Measurements from ENCODE around the gene FAM168A. TPM values are rescaled to one million over a fixed set of nuclear protein-coding genes. Genes with fewer than 3 reads are reported as not detected.

The FAM168A gene
- polyA plus RNA-seq, 1 donor (not counting 4 experiments of a cell fraction or from before 2014, with no cell fraction given) = 11.8 TPM

DNA sequence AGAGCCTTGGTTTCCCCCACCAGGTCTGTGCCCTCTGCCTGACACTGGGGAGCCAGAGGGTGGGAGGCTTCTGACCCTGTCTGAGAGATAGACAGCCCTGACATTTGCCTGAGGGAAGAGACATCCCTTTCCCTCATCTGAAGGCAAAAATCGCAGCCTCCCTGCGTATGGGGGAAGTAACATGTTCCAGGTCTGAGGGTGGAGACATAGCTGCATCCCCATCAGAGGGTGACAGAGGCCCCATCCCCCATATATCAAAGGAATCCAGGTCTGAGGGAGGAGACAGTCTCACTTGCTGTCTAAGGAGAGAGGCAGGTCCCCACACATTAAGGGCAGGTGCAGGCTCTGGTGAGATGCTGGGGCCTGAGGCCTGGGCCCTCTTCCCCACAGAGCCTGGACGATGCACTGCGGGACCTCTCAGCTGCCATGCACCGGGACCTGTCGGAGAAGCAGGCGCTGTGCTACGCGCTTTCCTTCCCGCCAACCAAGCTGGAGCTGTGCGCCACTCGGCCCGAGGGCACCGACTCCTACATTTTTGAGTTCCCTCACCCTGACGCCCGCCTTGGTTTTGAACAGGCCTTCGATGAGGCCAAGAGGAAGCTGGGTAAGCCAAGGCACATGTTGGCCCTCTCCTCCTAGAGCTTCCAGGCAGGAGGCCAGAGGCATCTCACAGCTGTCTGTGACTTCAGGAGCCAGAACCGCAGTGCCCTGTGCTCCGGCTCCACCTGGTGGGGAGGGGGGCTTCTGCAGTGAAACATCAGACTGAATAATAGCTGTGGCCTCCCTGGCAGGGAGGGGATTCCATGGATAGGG is 237.8 kb downstream of the FAM168A start:
- H3K4me1 ChIP-seq (ENCODE audit: control insufficient read depth, extremely low read depth, insufficient read depth, low read length) = no peaks in the 10 kb centered on the region
- peaks cover 0 to 7% of the 10 kb centered on the region in 2 experiments for H3K36me3 ChIP-seq (ENCODE audit: control insufficient read depth in 2 of 2, extremely low read depth in 1 of 2, insufficient read depth in 2 of 2, low read length in 2 of 2)
- dilution Hi-C loops (cut with MboI; ENCODE audit: extremely low pct_ligation_motif_present, low sequenced_read_pairs) = no loop called here
- no peak for FAIRE-seq
- no peak overlapping the region for H3K4me2 ChIP-seq (ENCODE audit: control insufficient read depth, extremely low read depth, insufficient read depth, low read depth, low read length)
- H3K9me1 ChIP-seq (ENCODE audit: control insufficient read depth, extremely low read depth, insufficient read depth, low read length) = no peaks in the 10 kb centered on the region
- H3K27ac ChIP-seq (ENCODE audit: control insufficient read depth, insufficient read depth, low read length) = no peak overlapping the region
- no peak for TF ChIP-seq EZH2 (IDR thresholded peaks at IDR 0.05; ENCODE audit: low read length)
- TF ChIP-seq, protein P1, sequence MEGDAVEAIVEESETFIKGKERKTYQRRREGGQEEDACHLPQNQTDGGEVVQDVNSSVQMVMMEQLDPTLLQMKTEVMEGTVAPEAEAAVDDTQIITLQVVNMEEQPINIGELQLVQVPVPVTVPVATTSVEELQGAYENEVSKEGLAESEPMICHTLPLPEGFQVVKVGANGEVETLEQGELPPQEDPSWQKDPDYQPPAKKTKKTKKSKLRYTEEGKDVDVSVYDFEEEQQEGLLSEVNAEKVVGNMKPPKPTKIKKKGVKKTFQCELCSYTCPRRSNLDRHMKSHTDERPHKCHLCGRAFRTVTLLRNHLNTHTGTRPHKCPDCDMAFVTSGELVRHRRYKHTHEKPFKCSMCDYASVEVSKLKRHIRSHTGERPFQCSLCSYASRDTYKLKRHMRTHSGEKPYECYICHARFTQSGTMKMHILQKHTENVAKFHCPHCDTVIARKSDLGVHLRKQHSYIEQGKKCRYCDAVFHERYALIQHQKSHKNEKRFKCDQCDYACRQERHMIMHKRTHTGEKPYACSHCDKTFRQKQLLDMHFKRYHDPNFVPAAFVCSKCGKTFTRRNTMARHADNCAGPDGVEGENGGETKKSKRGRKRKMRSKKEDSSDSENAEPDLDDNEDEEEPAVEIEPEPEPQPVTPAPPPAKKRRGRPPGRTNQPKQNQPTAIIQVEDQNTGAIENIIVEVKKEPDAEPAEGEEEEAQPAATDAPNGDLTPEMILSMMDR (optimal IDR thresholded peaks at IDR 0.05 in 1 of 3, IDR thresholded peaks at IDR 0.05 in 1 of 3, conservative IDR thresholded peaks at IDR 0.05 in 1 of 3; ENCODE audit: extremely low read depth in 1 of 3, insufficient read depth in 2 of 3, low read length in 3 of 3) = peak; percentile 17 to 57 (median 44)
- no peaks in the 10 kb centered on the region for H3K27me3 ChIP-seq (ENCODE audit: control insufficient read depth, extremely low read depth, insufficient read depth, low read length)
- no peaks in the 10 kb centered on the region for H4K20me1 ChIP-seq (ENCODE audit: control insufficient read depth, extremely low read depth, insufficient read depth, low read length)
- H3K4me3 ChIP-seq (ENCODE audit: control insufficient read depth in 2 of 3, extremely low read depth in 1 of 3, insufficient read depth in 2 of 3, low read depth in 1 of 3, low read length in 3 of 3) = no peak overlapping the region
- H3K9ac ChIP-seq (ENCODE audit: control insufficient read depth, extremely low read depth, insufficient read depth, low read length) = no peak overlapping the region
- H3K9me3 ChIP-seq (ENCODE audit: control insufficient read depth, low read depth, low read length) = no peaks in the 10 kb centered on the region
- no peak overlapping the region for H2AFZ ChIP-seq (ENCODE audit: control insufficient read depth, low read length)
- H3K79me2 ChIP-seq (ENCODE audit: control insufficient read depth, insufficient read depth, low read length) = no peaks in the 10 kb centered on the region
- no peak for DNase-seq (ENCODE audit: low read depth, low spot score)

DNA sequence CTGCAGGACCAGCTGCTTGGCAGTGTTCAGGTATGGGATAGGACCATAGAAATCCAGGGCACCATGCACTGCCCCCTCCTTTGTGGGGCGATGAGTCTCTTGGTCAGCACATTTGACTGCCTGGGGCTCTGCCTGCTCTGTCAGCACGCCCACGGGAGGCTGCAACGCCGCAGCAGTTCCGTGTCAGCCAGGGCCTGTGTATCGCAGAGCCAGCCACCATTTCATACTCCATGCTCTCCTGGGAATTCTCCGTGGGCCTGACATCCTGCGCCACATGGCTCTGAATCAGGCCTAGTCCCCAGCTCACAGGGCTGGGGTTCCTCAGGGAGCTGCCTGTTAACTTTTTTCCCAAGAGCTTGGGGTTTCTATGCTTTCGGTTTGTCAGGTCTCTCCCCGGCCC is 238.6 kb downstream of the FAM168A start:
- H3K9me3 ChIP-seq (ENCODE audit: control insufficient read depth, low read depth, low read length) = no peaks in the 10 kb centered on the region
- dilution Hi-C loops (cut with MboI; ENCODE audit: extremely low pct_ligation_motif_present, low sequenced_read_pairs) = no loop called here
- no peaks in the 10 kb centered on the region for H3K79me2 ChIP-seq (ENCODE audit: control insufficient read depth, insufficient read depth, low read length)
- no peaks in the 10 kb centered on the region for H3K27me3 ChIP-seq (ENCODE audit: control insufficient read depth, extremely low read depth, insufficient read depth, low read length)
- H3K27ac ChIP-seq (ENCODE audit: control insufficient read depth, insufficient read depth, low read length) = no peak overlapping the region
- FAIRE-seq (no peak), DNase-seq (ENCODE audit: low read depth, low spot score) (no peak)
- peaks cover 0 to 7% of the 10 kb centered on the region in 2 experiments for H3K36me3 ChIP-seq (ENCODE audit: control insufficient read depth in 2 of 2, extremely low read depth in 1 of 2, insufficient read depth in 2 of 2, low read length in 2 of 2)
- H3K9me1 ChIP-seq (ENCODE audit: control insufficient read depth, extremely low read depth, insufficient read depth, low read length) = no peaks in the 10 kb centered on the region
- no peak overlapping the region for H3K4me3 ChIP-seq (ENCODE audit: control insufficient read depth in 2 of 3, extremely low read depth in 1 of 3, insufficient read depth in 2 of 3, low read depth in 1 of 3, low read length in 3 of 3)
- H3K4me1 ChIP-seq (ENCODE audit: control insufficient read depth, extremely low read depth, insufficient read depth, low read length) = no peaks in the 10 kb centered on the region
- no peak overlapping the region for H3K4me2 ChIP-seq (ENCODE audit: control insufficient read depth, extremely low read depth, insufficient read depth, low read depth, low read length)
- H3K9ac ChIP-seq (ENCODE audit: control insufficient read depth, extremely low read depth, insufficient read depth, low read length) = no peak overlapping the region
- no peak overlapping the region for H2AFZ ChIP-seq (ENCODE audit: control insufficient read depth, low read length)
- TF ChIP-seq, protein P1 (optimal IDR thresholded peaks at IDR 0.05 in 1 of 3, IDR thresholded peaks at IDR 0.05 in 1 of 3, conservative IDR thresholded peaks at IDR 0.05 in 1 of 3; ENCODE audit: extremely low read depth in 1 of 3, insufficient read depth in 2 of 3, low read length in 3 of 3) = no peak
- no peak for TF ChIP-seq EZH2 (IDR thresholded peaks at IDR 0.05; ENCODE audit: low read length)
- no peaks in the 10 kb centered on the region for H4K20me1 ChIP-seq (ENCODE audit: control insufficient read depth, extremely low read depth, insufficient read depth, low read length)

Data from keratinocyte (primary cell).